Measurements from ENCODE around the gene OR2T3.
"Not testable (repeated sequence)": the region's sequence is repeated elsewhere in the genome, so short reads cannot be mapped to it uniquely, and the experiment has no call there.

DNA sequence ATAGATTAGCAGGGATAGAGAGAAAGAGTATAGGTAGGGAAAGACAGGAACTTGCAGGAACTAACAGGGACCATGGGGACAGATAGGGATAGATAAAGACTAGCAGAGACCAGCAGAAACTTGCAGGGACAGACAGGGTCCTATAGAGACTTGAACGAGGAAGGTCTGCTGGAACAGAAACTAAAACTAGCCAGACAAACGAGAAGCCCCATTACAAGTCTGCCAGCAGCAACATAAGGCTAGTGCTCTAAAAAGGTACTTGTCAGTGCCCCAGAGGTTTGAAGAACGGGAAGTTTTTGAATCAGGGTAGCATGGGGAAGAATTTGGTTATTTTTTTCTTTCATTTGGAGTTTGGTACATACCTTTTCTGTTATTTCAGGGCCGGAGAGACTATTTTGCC, 41.0 kb upstream of the OR2T3 start:
- TF ChIP-seq, protein P1, sequence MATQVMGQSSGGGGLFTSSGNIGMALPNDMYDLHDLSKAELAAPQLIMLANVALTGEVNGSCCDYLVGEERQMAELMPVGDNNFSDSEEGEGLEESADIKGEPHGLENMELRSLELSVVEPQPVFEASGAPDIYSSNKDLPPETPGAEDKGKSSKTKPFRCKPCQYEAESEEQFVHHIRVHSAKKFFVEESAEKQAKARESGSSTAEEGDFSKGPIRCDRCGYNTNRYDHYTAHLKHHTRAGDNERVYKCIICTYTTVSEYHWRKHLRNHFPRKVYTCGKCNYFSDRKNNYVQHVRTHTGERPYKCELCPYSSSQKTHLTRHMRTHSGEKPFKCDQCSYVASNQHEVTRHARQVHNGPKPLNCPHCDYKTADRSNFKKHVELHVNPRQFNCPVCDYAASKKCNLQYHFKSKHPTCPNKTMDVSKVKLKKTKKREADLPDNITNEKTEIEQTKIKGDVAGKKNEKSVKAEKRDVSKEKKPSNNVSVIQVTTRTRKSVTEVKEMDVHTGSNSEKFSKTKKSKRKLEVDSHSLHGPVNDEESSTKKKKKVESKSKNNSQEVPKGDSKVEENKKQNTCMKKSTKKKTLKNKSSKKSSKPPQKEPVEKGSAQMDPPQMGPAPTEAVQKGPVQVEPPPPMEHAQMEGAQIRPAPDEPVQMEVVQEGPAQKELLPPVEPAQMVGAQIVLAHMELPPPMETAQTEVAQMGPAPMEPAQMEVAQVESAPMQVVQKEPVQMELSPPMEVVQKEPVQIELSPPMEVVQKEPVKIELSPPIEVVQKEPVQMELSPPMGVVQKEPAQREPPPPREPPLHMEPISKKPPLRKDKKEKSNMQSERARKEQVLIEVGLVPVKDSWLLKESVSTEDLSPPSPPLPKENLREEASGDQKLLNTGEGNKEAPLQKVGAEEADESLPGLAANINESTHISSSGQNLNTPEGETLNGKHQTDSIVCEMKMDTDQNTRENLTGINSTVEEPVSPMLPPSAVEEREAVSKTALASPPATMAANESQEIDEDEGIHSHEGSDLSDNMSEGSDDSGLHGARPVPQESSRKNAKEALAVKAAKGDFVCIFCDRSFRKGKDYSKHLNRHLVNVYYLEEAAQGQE (IDR thresholded peaks at IDR 0.05; ENCODE audit: borderline replicate concordance): not testable (repeated sequence)
- TF ChIP-seq, protein P1 (CRISPR knock-in tag; IDR thresholded peaks at IDR 0.05; ENCODE audit: low read depth): not testable (repeated sequence)
- not testable (repeated sequence) for TF ChIP-seq ZNF263 (CRISPR knock-in tag; IDR thresholded peaks at IDR 0.05; ENCODE audit: borderline replicate concordance); ESRRB (CRISPR knock-in tag; IDR thresholded peaks at IDR 0.05; ENCODE audit: borderline replicate concordance); MAFF (IDR thresholded peaks at IDR 0.05; ENCODE audit: low read length); USF2 (CRISPR knock-in tag; IDR thresholded peaks at IDR 0.05); DNMT1 (IDR thresholded peaks at IDR 0.05); MLX (CRISPR knock-in tag; conservative IDR thresholded peaks at IDR 0.05); HNRNPL (IDR thresholded peaks at IDR 0.05; ENCODE audit: low read depth, low read length); ZNF592 (IDR thresholded peaks at IDR 0.05); POLR2A (conservative IDR thresholded peaks at IDR 0.05); ATF7 (IDR thresholded peaks at IDR 0.05); ATF2 (CRISPR knock-in tag; IDR thresholded peaks at IDR 0.05)
- TF ChIP-seq, protein P2, sequence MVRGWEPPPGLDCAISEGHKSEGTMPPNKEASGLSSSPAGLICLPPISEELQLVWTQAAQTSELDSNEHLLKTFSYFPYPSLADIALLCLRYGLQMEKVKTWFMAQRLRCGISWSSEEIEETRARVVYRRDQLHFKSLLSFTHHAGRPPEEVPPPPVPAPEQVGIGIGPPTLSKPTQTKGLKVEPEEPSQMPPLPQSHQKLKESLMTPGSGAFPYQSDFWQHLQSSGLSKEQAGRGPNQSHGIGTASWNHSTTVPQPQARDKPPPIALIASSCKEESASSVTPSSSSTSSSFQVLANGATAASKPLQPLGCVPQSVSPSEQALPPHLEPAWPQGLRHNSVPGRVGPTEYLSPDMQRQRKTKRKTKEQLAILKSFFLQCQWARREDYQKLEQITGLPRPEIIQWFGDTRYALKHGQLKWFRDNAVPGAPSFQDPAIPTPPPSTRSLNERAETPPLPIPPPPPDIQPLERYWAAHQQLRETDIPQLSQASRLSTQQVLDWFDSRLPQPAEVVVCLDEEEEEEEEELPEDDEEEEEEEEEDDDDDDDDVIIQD (CRISPR knock-in tag; IDR thresholded peaks at IDR 0.05): not testable (repeated sequence)
